Measurements from ENCODE around the gene LDB2. TPM values are rescaled to one million over a fixed set of nuclear protein-coding genes. Genes with fewer than 3 reads are reported as not detected.

Gene LDB2
- total RNA-seq, 1 donor from 2014 or later, result not detected

DNA sequence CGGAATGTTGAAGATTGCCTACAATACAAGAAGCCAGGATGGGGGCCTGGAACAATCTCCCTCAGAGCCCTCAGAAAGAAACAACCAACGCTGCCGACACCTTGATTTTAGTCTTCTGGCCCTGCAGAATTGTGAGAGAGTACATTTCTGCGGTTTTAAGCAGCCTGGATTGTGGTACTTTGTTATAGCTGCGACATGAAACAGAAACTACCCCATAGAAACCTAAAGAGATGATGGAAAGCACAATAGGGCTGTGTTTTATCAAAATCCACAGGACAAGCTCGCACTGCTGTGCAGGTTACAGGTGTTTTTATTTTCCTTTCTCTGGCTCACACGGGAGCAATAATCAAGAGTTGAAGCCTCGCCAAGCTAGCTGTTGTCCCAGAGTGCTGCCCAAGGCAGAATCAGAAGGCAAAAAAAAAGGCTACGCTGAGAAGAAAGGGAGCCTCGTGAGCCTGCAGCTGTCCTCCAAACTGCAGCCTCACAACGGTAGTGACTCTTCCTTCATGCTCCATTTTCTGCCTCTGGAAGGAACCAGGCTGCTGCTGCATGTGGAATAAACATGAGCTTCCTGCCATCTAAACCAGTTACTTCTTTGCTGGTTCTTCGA lies 232.4 kb downstream of the LDB2 start:
- Mint-ChIP-seq H3K4me3 (ENCODE audit: low read depth) (no peak overlapping the region), H3K9me3 (ENCODE audit: low read depth) (peaks cover 3% of the 10 kb centered on the region), H3K4me1 (ENCODE audit: low read depth) (no peaks in the 10 kb centered on the region), H3K36me3 (ENCODE audit: insufficient read depth) (no peaks in the 10 kb centered on the region), H3K27me3 (peaks cover 9% of the 10 kb centered on the region), H3K27ac (no peak overlapping the region)
- TF ChIP-seq CTCF (IDR thresholded peaks at IDR 0.05; ENCODE audit: unreplicated experiment), result no peak
- DNase-seq (ENCODE audit: low spot score, unreplicated experiment), result no peak

DNA sequence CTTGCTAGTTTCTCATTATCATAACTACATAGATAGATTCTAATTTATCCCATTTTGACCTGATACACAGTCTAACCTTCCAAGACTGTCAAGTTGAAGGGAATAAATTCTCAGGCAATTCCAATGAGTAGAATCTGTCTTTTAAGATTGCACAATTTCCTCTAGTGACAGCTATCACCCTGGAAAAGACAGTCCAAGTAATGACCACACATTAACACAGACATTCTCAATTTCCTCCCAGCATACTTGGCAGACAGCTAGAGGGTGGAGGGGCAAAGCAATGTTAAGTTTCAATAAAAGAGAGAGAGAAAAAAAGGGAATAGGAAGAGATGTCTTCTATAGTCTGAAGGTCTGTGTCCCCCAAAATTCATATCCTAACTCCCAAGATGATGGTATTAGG lies 234.7 kb downstream of the LDB2 start:
- DNase-seq (ENCODE audit: low spot score, unreplicated experiment), result no peak
- Mint-ChIP-seq H3K4me3 (ENCODE audit: low read depth) (no peak overlapping the region), H3K36me3 (ENCODE audit: insufficient read depth) (no peaks in the 10 kb centered on the region), H3K9me3 (ENCODE audit: low read depth) (peaks cover 3% of the 10 kb centered on the region), H3K27me3 (peaks cover 9% of the 10 kb centered on the region), H3K27ac (no peak overlapping the region), H3K4me1 (ENCODE audit: low read depth) (no peaks in the 10 kb centered on the region)
- no peak for TF ChIP-seq CTCF (IDR thresholded peaks at IDR 0.05; ENCODE audit: unreplicated experiment)

DNA sequence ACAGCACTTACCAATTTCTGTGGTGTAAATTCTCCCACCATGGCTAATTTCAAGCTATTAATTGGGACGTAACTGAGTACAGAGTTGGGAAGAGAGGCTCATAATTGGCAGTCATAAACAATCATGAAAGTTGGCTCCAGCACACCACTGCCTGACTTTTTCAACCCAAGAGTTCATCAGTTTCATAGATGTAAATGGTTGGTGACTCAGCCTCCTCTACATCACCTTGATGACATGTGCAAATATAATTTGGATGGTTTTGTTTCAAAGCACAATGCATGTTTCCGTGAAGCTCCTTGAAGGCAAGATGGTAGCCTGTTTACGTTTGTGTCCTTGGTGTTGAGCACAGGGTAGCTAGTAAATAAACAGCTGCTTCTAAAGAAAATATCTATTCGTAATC lies 235.1 kb downstream of the LDB2 start:
- Mint-ChIP-seq H3K4me1 (ENCODE audit: low read depth) (no peaks in the 10 kb centered on the region), H3K36me3 (ENCODE audit: insufficient read depth) (no peaks in the 10 kb centered on the region), H3K9me3 (ENCODE audit: low read depth) (peaks cover 3% of the 10 kb centered on the region), H3K27ac (no peak overlapping the region), H3K4me3 (ENCODE audit: low read depth) (no peak overlapping the region), H3K27me3 (peaks cover 7% of the 10 kb centered on the region)
- no peak for DNase-seq (ENCODE audit: low spot score, unreplicated experiment)
- TF ChIP-seq CTCF (IDR thresholded peaks at IDR 0.05; ENCODE audit: unreplicated experiment), result no peak

GRCh38 chr4:16661813-16662212 lies 236.6 kb downstream of the LDB2 start:
- Mint-ChIP-seq H3K4me3 (ENCODE audit: low read depth) (no peak overlapping the region), H3K36me3 (ENCODE audit: insufficient read depth) (no peaks in the 10 kb centered on the region), H3K9me3 (ENCODE audit: low read depth) (peaks cover 3% of the 10 kb centered on the region), H3K27me3 (peaks cover 5% of the 10 kb centered on the region), H3K27ac (no peak overlapping the region), H3K4me1 (ENCODE audit: low read depth) (no peaks in the 10 kb centered on the region)
- DNase-seq (ENCODE audit: low spot score, unreplicated experiment), result no peak
- no peak for TF ChIP-seq CTCF (IDR thresholded peaks at IDR 0.05; ENCODE audit: unreplicated experiment)

GRCh38 chr4:16660656-16661055 lies 237.8 kb downstream of the LDB2 start:
- DNase-seq (ENCODE audit: low spot score, unreplicated experiment), result no peak
- H3K36me3 Mint-ChIP-seq (ENCODE audit: insufficient read depth), result no peaks in the 10 kb centered on the region
- H3K9me3 Mint-ChIP-seq (ENCODE audit: low read depth), result peaks cover 3% of the 10 kb centered on the region
- peaks cover 2% of the 10 kb centered on the region for H3K27me3 Mint-ChIP-seq
- no peak for TF ChIP-seq CTCF (IDR thresholded peaks at IDR 0.05; ENCODE audit: unreplicated experiment)
- H3K4me1 Mint-ChIP-seq (ENCODE audit: low read depth), result no peaks in the 10 kb centered on the region
- no peak overlapping the region for H3K4me3 Mint-ChIP-seq (ENCODE audit: low read depth)
- H3K27ac Mint-ChIP-seq, result no peak overlapping the region

Measured in progenitor cell of endocrine pancreas (in vitro differentiated cells).